Natural killer cell (primary cell): ENCODE data around the gene ATP13A5. TPM values are rescaled to one million over a fixed set of nuclear protein-coding genes. Genes with fewer than 3 reads are reported as not detected.

Experiments
- ATAC-seq, 3 donors: fragments of 150-1000 bp in 2 of 3; fragments of 200-7000 bp in 1 of 3; cut with Tn5 transposase; 1 replicate in 1 of 3; 2 replicates in 2 of 3; pipeline ENCODE4 v1.10.0; 2021; ENCODE audit warnings: mild to moderate bottlenecking in 2 of 3, moderate library complexity in 2 of 3
- DNase-seq, 2 donors: peaks; one replicate each; pipeline versions ENCODE4 v3.0.0 to v3.0.0-alpha.2; 2013 to 2021; ENCODE audit warnings: mixed read lengths in 1 of 2
- H3K27ac ChIP-seq: one replicate; pipeline ENCODE4 v1.5.1; 2013; ENCODE audit warnings: mild to moderate bottlenecking, low read length
- H3K27me3 ChIP-seq: one replicate; pipeline ENCODE4 v1.6.1; 2013; ENCODE audit warnings: low read length; ENCODE audit not compliant: control insufficient read depth, insufficient read depth
- H3K36me3 ChIP-seq: one replicate; pipeline ENCODE4 v1.6.1; 2013; ENCODE audit warnings: low read length; ENCODE audit not compliant: control insufficient read depth, insufficient read depth
- H3K4me1 ChIP-seq: one replicate; pipeline ENCODE4 v1.6.1; 2013; ENCODE audit warnings: low read length; ENCODE audit not compliant: control insufficient read depth, insufficient read depth
- H3K4me3 ChIP-seq: one replicate; pipeline ENCODE4 v1.5.1; 2013; ENCODE audit warnings: low read length
- H3K9me3 ChIP-seq: one replicate; pipeline ENCODE4 v1.6.1; 2013; ENCODE audit warnings: low read length; ENCODE audit not compliant: control insufficient read depth, insufficient read depth
- H3K27ac Mint-ChIP-seq, 2 donors: one replicate each; pipeline ENCODE4 v1.8.0; 2022; ENCODE audit warnings: mild to moderate bottlenecking in 2 of 2, mixed read lengths in 2 of 2, moderate library complexity in 1 of 2
- H3K27me3 Mint-ChIP-seq, 2 donors: one replicate each; pipeline ENCODE4 v1.8.0; 2022; ENCODE audit warnings: low read depth in 2 of 2, mixed read lengths in 2 of 2
- H3K36me3 Mint-ChIP-seq: one replicate; pipeline ENCODE4 v1.8.0; 2022; ENCODE audit warnings: mixed read lengths
- H3K4me1 Mint-ChIP-seq, 2 donors: one replicate each; pipeline ENCODE4 v1.8.0; 2022; ENCODE audit warnings: mixed read lengths in 2 of 2
- H3K4me3 Mint-ChIP-seq: one replicate; pipeline ENCODE4 v1.8.0; 2022; ENCODE audit warnings: mild to moderate bottlenecking, moderate library complexity, mixed read lengths
- H3K9me3 Mint-ChIP-seq, 2 donors: one replicate each; pipeline ENCODE4 v1.8.0; 2022; ENCODE audit warnings: mixed read lengths in 2 of 2
- CTCF ChIP-seq: fragments of 200-600 bp; IDR thresholded peaks from one replicate; pipeline ENCODE4 v1.8.0; 2022; ENCODE audit warnings: antibody characterized with exemption
- WGBS: methylation state at CpG from one replicate; pipeline ENCODE4 v1.1.7; 2013; ENCODE audit warnings: missing lambda C conversion rate; ENCODE audit not compliant: insufficient coverage; 5-methylcytosine and 5-hydroxymethylcytosine counted together
- intact Hi-C: fragments of 100-400 bp; cut with micrococcal nuclease; formaldehyde crosslinking; loops from one replicate; pipeline ENCODE4 v1.14.2; 2022
- total RNA-seq, 4 donors: library from RNA; stranded (reverse); fragments of 120-200 nt in 1 of 4; gene quantifications; one replicate each; pipeline versions ENCODE4 v1.2.3 to v1.2.4, GENCODE V29; 2013 to 2022

The ATP13A5 gene
- total RNA-seq, 3 donors from 2014 or later (not counting 1 experiment from before 2014, with no cell fraction given): not detected

- Mint-ChIP-seq H3K9me3 (peaks cover 0 to 4% of the 10 kb centered on the region in 2 donors), H3K36me3 (no peaks in the 10 kb centered on the region), H3K4me3 (no peak overlapping the region), H3K27me3 (peaks cover 0 to 2% of the 10 kb centered on the region in 2 donors), H3K27ac (no peak overlapping the region), H3K4me1 (no peaks in the 10 kb centered on the region)
- no peaks in the 10 kb centered on the region for H3K4me1 ChIP-seq
- H3K36me3 ChIP-seq: no peaks in the 10 kb centered on the region
- intact Hi-C loops: no loop called here
- H3K4me3 ChIP-seq: no peak overlapping the region
- H3K27me3 ChIP-seq: no peaks in the 10 kb centered on the region
- no peak for TF ChIP-seq CTCF
- 89% methylated on average over 5 of the region's 6 CpGs for WGBS
- no peak overlapping the region for H3K27ac ChIP-seq
- ATAC-seq (no peak), DNase-seq (no peak)
- H3K9me3 ChIP-seq: no peaks in the 10 kb centered on the region
Measured at GRCh38 chr3:193388361-193388760, 9.8 kb upstream of the ATP13A5 start.

- no peaks in the 10 kb centered on the region for H3K4me1 ChIP-seq
- no peaks in the 10 kb centered on the region for H3K36me3 ChIP-seq
- H3K27ac ChIP-seq: no peak overlapping the region
- ATAC-seq: no peak
- intact Hi-C loops: no loop called here
- no peaks in the 10 kb centered on the region for H3K27me3 ChIP-seq
- TF ChIP-seq CTCF: no peak
- Mint-ChIP-seq H3K4me1 (no peaks in the 10 kb centered on the region), H3K27ac (no peak overlapping the region), H3K9me3 (peaks cover 0 to 2% of the 10 kb centered on the region in 2 donors), H3K4me3 (no peak overlapping the region), H3K36me3 (no peaks in the 10 kb centered on the region), H3K27me3 (peaks cover 0 to 2% of the 10 kb centered on the region in 2 donors)
- H3K4me3 ChIP-seq: no peak overlapping the region
- no peaks in the 10 kb centered on the region for H3K9me3 ChIP-seq
- 70% methylated on average over 2 of the region's 2 CpGs for WGBS
- no peak for DNase-seq
Measured at GRCh38 chr3:193387596-193387995, 9.0 kb upstream of the ATP13A5 start.

- DNase-seq: no peak
- H3K27ac ChIP-seq: no peak overlapping the region
- H3K36me3 ChIP-seq: no peaks in the 10 kb centered on the region
- H3K9me3 ChIP-seq: no peaks in the 10 kb centered on the region
- H3K27me3 Mint-ChIP-seq: peaks cover 5 to 8% of the 10 kb centered on the region in 2 donors
- no peaks in the 10 kb centered on the region for H3K36me3 Mint-ChIP-seq
- H3K9me3 Mint-ChIP-seq: peaks cover 0 to 5% of the 10 kb centered on the region in 2 donors
- H3K4me1 ChIP-seq: no peaks in the 10 kb centered on the region
- no peaks in the 10 kb centered on the region for H3K4me1 Mint-ChIP-seq
- H3K27ac Mint-ChIP-seq: no peak overlapping the region
- H3K4me3 Mint-ChIP-seq: no peak overlapping the region
- WGBS: 43% methylated on average over 1 of the region's 2 CpGs
- no peaks in the 10 kb centered on the region for H3K27me3 ChIP-seq
- H3K4me3 ChIP-seq: no peak overlapping the region
- intact Hi-C loops: no loop called here
- no peak for ATAC-seq
- no peak for TF ChIP-seq CTCF
Measured at GRCh38 chr3:193377591-193377990, 962 bp downstream of the ATP13A5 start.

GRCh38 chr3:193375614-193376013, 2.9 kb downstream of the ATP13A5 start:
- no peaks in the 10 kb centered on the region for H3K36me3 Mint-ChIP-seq
- no peak overlapping the region for H3K27ac Mint-ChIP-seq
- H3K27me3 Mint-ChIP-seq: peaks cover 5 to 8% of the 10 kb centered on the region in 2 donors
- no peaks in the 10 kb centered on the region for H3K9me3 ChIP-seq
- 85% methylated on average over 8 of the region's 8 CpGs for WGBS
- TF ChIP-seq CTCF: no peak
- no peaks in the 10 kb centered on the region for H3K27me3 ChIP-seq
- H3K9me3 Mint-ChIP-seq: peaks cover 0 to 4% of the 10 kb centered on the region in 2 donors
- no peaks in the 10 kb centered on the region for H3K4me1 ChIP-seq
- intact Hi-C loops: no loop called here
- no peak overlapping the region for H3K4me3 ChIP-seq
- H3K36me3 ChIP-seq: no peaks in the 10 kb centered on the region
- no peak overlapping the region for H3K27ac ChIP-seq
- H3K4me1 Mint-ChIP-seq: no peaks in the 10 kb centered on the region
- ATAC-seq (no peak), DNase-seq (no peak)
- H3K4me3 Mint-ChIP-seq: no peak overlapping the region
